Transverse colon (tissue), 4 donors: ENCODE measurements around the gene TLN1. TPM values are rescaled to one million over a fixed set of nuclear protein-coding genes. Genes with fewer than 3 reads are reported as not detected.

Experiments used
- DNase-seq: peaks from one replicate; pipeline ENCODE4 v3.0.0-alpha.2; 2019
- H3K27ac ChIP-seq, 4 donors: fragments of 200-600 bp; sonication (generic); 2 replicates each; pipeline ENCODE4 v1.5.1; 2016 to 2018; ENCODE audit warnings: inconsistent platforms in 4 of 4
- H3K27me3 ChIP-seq: fragments of 200-600 bp; sonication (generic); 2 replicates; pipeline ENCODE4 v1.5.1; 2017; ENCODE audit warnings: inconsistent platforms
- H3K36me3 ChIP-seq, 4 donors: fragments of 200-600 bp; sonication (generic); 2 replicates each; pipeline ENCODE4 v1.5.1; 2017 to 2019; ENCODE audit warnings: inconsistent platforms in 4 of 4
- H3K4me1 ChIP-seq, 4 donors: fragments of 200-600 bp; sonication (generic); 2 replicates each; pipeline ENCODE4 v1.5.1; 2017 to 2020; ENCODE audit warnings: inconsistent platforms in 4 of 4
- H3K4me3 ChIP-seq, 4 donors: fragments of 200-600 bp; sonication (generic); 1 replicate in 1 of 4; 2 replicates in 3 of 4; pipeline versions ENCODE4 v1.5.1 to v1.6.1; 2017 to 2019; ENCODE audit warnings: inconsistent platforms in 4 of 4
- H3K9me3 ChIP-seq, 2 donors: fragments of 200-600 bp; sonication (generic); 2 replicates each; pipeline ENCODE4 v1.5.1; 2017 to 2019; ENCODE audit warnings: inconsistent platforms in 2 of 2
- CTCF ChIP-seq, 5 experiments: fragments of 200-600 bp in 3 of 5; fragments of 450-650 bp in 2 of 5; sonication (generic) in 3 of 5; IDR thresholded peaks; 1 replicate in 2 of 5; 2 replicates in 3 of 5; pipeline ENCODE4 v1.5.1; 2016 to 2017; ENCODE audit warnings: antibody characterized with exemption in 5 of 5, inconsistent platforms in 3 of 5, mild to moderate bottlenecking in 2 of 5, moderate library complexity in 1 of 5
- EP300 ChIP-seq: sonication (generic); formaldehyde crosslinking; IDR thresholded peaks from one replicate; pipeline ENCODE4 v1.6.1; 2017; ENCODE audit warnings: antibody characterized with exemption, low read depth
- POLR2A ChIP-seq: fragments of 450-650 bp; IDR thresholded peaks from one replicate; pipeline ENCODE4 v1.6.1; 2016; ENCODE audit warnings: antibody characterized with exemption, mild to moderate bottlenecking, moderate library complexity
- POLR2AphosphoS5 ChIP-seq, 3 donors: sonication (generic); formaldehyde crosslinking; IDR thresholded peaks; one replicate each; pipeline ENCODE4 v1.6.1; 2016; ENCODE audit warnings: antibody characterized with exemption in 3 of 3
- WGBS, 2 donors: methylation state at CpG; one replicate each; pipeline ENCODE4 v1.1.5; 2018; ENCODE audit warnings: low coverage in 1 of 2; 5-methylcytosine and 5-hydroxymethylcytosine counted together
- in situ Hi-C, 4 donors: fragments of 200-750 bp; cut with MboI; loops; one replicate each; pipeline versions ENCODE4 v1.15.0 to v1.15.1; 2017; ENCODE audit warnings: low sequenced_read_pairs in 3 of 4, low pct_ligation_motif_present in 1 of 4, low pct_unique_long_range_greater_than_20kb in 1 of 4
- intact Hi-C: fragments of 100-400 bp; cut with DNase I; formaldehyde crosslinking; loops from one replicate; pipeline ENCODE4 v1.15.1; 2023; ENCODE audit warnings: low total_unique reads
- total RNA-seq, 4 donors: library from RNA; depleted of rRNA; stranded (reverse); fragments of >200 nt; gene quantifications; one replicate each; pipeline ENCODE4 v1.1.0, GENCODE V29; 2016

Gene TLN1
- total RNA-seq, 4 donors from 2014 or later, result 158 to 328 (median 177) TPM

GRCh38 chr9:35755071-35755470 lies 23.1 kb upstream of the TLN1 start:
- TF ChIP-seq POLR2AphosphoS5 (IDR thresholded peaks at IDR 0.05), result no peak
- no peak for TF ChIP-seq EP300
- no peak for TF ChIP-seq POLR2A
- no peak for TF ChIP-seq CTCF (IDR thresholded peaks at IDR 0.05)
- Histone ChIP-seq H3K9me3 (no peaks in the 10 kb centered on the region), H3K36me3 (peaks cover 0 to 24% (median 10%) of the 10 kb centered on the region in 4 donors), H3K27me3 (no peaks in the 10 kb centered on the region), H3K27ac (no peak overlapping the region), H3K4me1 (peaks cover 11 to 31% (median 21%) of the 10 kb centered on the region in 4 donors), H3K4me3 (no peak overlapping the region)
- DNase-seq, result no peak
- in situ Hi-C loops, result no loop called here
- WGBS, 2 donors, result 97% methylated on average over 4 of the region's 4 CpGs; no CpG with 5 or more reads in 1 of the 2 donors
- intact Hi-C loops, result no loop called here

GRCh38 chr9:35754264-35754663 lies 22.3 kb upstream of the TLN1 start, which contains the start of gene MSMP:
Gene MSMP (minus strand): TSS chr9:35754276. CDS start chr9:35754129, 147 bp downstream.
- no peak within 1 kb of the TSS for H3K27ac ChIP-seq
- peaks cover 11 to 34% (median 27%) of the 10 kb centered on the region in 4 donors for H3K4me1 ChIP-seq
- H3K36me3 ChIP-seq, result peaks cover 0 to 24% (median 10%) of the 10 kb centered on the region in 4 donors
- TF ChIP-seq POLR2AphosphoS5 (IDR thresholded peaks at IDR 0.05) (no peak), CTCF (IDR thresholded peaks at IDR 0.05) (no peak), POLR2A (no peak), EP300 (no peak)
- intact Hi-C loops (no loop called here), in situ Hi-C loops (no loop called here)
- H3K4me3 ChIP-seq, result no peak within 1 kb of the TSS
- no peaks in the 10 kb centered on the region for H3K9me3 ChIP-seq
- no peaks in the 10 kb centered on the region for H3K27me3 ChIP-seq
- 60 to 80% methylated on average over 1 to 3 of the region's 3 CpGs for WGBS, 2 donors
- DNase-seq, result no peak

GRCh38 chr9:35753466-35753865 lies 21.5 kb upstream of the TLN1 start:
- H3K4me3 ChIP-seq, result no peak overlapping the region
- no peak overlapping the region for H3K27ac ChIP-seq
- no peak for DNase-seq
- peaks cover 0 to 24% (median 10%) of the 10 kb centered on the region in 4 donors for H3K36me3 ChIP-seq
- in situ Hi-C loops, result no loop called here
- WGBS, 2 donors, result 93% methylated on average over 5 of the region's 5 CpGs; no CpG with 5 or more reads in 1 of the 2 donors
- no peaks in the 10 kb centered on the region for H3K27me3 ChIP-seq
- H3K9me3 ChIP-seq, result no peaks in the 10 kb centered on the region
- intact Hi-C loops, result no loop called here
- TF ChIP-seq CTCF (IDR thresholded peaks at IDR 0.05), result no peak
- no peak for TF ChIP-seq POLR2A
- TF ChIP-seq EP300, result no peak
- no peak for TF ChIP-seq POLR2AphosphoS5 (IDR thresholded peaks at IDR 0.05)
- H3K4me1 ChIP-seq, result peaks cover 4 to 27% (median 24%) of the 10 kb centered on the region in 4 donors

GRCh38 chr9:35750256-35750531 lies 18.2 kb upstream of the TLN1 start:
- Histone ChIP-seq H3K27ac (peak overlapping the region; percentile 92 to 97 (median 94)), H3K4me1 (peaks cover 6 to 39% (median 37%) of the 10 kb centered on the region in 4 donors), H3K36me3 (peaks cover 0 to 24% (median 10%) of the 10 kb centered on the region in 4 donors), H3K4me3 (peak overlapping the region; percentile 20 to 93 (median 72)), H3K27me3 (no peaks in the 10 kb centered on the region), H3K9me3 (no peaks in the 10 kb centered on the region)
- TF ChIP-seq CTCF (IDR thresholded peaks at IDR 0.05), result no peak
- TF ChIP-seq POLR2AphosphoS5 (IDR thresholded peaks at IDR 0.05), result no peak
- no peak for TF ChIP-seq EP300
- no peak for TF ChIP-seq POLR2A
- in situ Hi-C loops, result no loop called here
- intact Hi-C loops, result no loop called here
- no peak for DNase-seq
- WGBS, 2 donors, result 55 to 72% methylated on average over 2 to 4 of the region's 4 CpGs
